Natural killer cell treated with Interleukin-12 subunit alpha and Interleukin-12 subunit beta and Interleukin-15 and Interleukin-18, amount 100 ng/mL, for 72 hours (primary cell): ENCODE measurements around the gene MDP1. TPM values are rescaled to one million over a fixed set of nuclear protein-coding genes. Genes with fewer than 3 reads are reported as not detected.
A peak's percentile ranks its signal among the peaks of the same experiment; 100 is the strongest.

Experiments
- ATAC-seq, 2 donors: fragments of 150-1000 bp; cut with Tn5 transposase in 1 of 2; sonication (Bioruptor Pico), chemical (Tn5 transposase) in 1 of 2; 2 replicates each; pipeline ENCODE4 v1.10.0; 2021
- DNase-seq: peaks from one replicate; pipeline ENCODE4 v3.0.0; 2022; ENCODE audit warnings: low spot score
- H3K27ac Mint-ChIP-seq, 2 donors: 1 replicate in 1 of 2; 2 replicates in 1 of 2; pipeline ENCODE4 v1.8.0; 2022; ENCODE audit warnings: mixed read lengths in 2 of 2, mild to moderate bottlenecking in 1 of 2, moderate library complexity in 1 of 2
- H3K27me3 Mint-ChIP-seq, 2 donors: 1 replicate in 1 of 2; 2 replicates in 1 of 2; pipeline ENCODE4 v1.8.0; 2022; ENCODE audit warnings: mixed read lengths in 2 of 2
- H3K36me3 Mint-ChIP-seq: one replicate; pipeline ENCODE4 v1.8.0; 2022; ENCODE audit warnings: mixed read lengths
- H3K4me1 Mint-ChIP-seq, 2 donors: 1 replicate in 1 of 2; 2 replicates in 1 of 2; pipeline ENCODE4 v1.8.0; 2022; ENCODE audit warnings: low read depth in 2 of 2, mixed read lengths in 2 of 2, mild to moderate bottlenecking in 1 of 2
- H3K4me3 Mint-ChIP-seq: one replicate; pipeline ENCODE4 v1.8.0; 2022; ENCODE audit warnings: mixed read lengths
- H3K9me3 Mint-ChIP-seq: 2 replicates; pipeline ENCODE4 v1.8.0; 2022; ENCODE audit warnings: mixed read lengths
- total RNA-seq, 2 donors: library from RNA; stranded (reverse); gene quantifications; one replicate each; pipeline ENCODE4 v1.2.3, GENCODE V29; 2022

Gene MDP1
- total RNA-seq, 2 donors from 2014 or later: 9.1 to 11.3 TPM

DNA sequence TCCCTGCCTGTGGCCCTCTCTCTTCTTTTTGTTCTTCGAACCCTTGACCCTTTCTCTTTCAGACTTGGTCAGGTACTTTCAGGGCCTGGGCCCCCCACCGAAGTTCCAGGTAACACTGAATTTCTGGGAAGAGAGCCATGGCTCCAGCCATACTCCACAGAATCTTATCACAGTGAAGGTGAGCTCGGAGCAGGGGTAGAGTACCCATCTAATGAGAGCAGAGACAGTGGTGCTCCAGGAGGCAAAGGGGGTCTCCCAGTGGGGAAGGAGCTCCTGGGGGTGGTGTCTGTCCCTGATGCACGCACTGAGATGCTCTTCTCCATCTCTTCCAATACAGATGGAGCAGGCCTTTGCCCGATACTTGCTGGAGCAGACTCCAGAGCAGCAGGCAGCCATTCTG is 50.1 kb downstream of the MDP1 start:
- Mint-ChIP-seq H3K36me3 (peaks cover 24% of the 10 kb centered on the region), H3K4me1 (peaks cover 33 to 51% of the 10 kb centered on the region in 2 donors), H3K4me3 (no peak overlapping the region), H3K27me3 (no peaks in the 10 kb centered on the region), H3K27ac (peak overlapping the region in 1 of 2 donors; percentile 71), H3K9me3 (no peaks in the 10 kb centered on the region)
- ATAC-seq (no peak), DNase-seq (no peak)

- no peak for DNase-seq
Measured at GRCh38 chr14:24164518-24164991, 51.3 kb downstream of the MDP1 start.

More at GRCh38 chr14:24164518-24164991, 51.3 kb downstream of the MDP1 start:
- no peaks in the 10 kb centered on the region for H3K9me3 Mint-ChIP-seq
- H3K27ac Mint-ChIP-seq: peak overlapping the region; percentile 64 to 71
- ATAC-seq: no peak
- H3K4me3 Mint-ChIP-seq: peak overlapping the region; percentile 38
- H3K36me3 Mint-ChIP-seq: peaks cover 22% of the 10 kb centered on the region
- H3K4me1 Mint-ChIP-seq: peaks cover 39 to 49% of the 10 kb centered on the region in 2 donors
- no peaks in the 10 kb centered on the region for H3K27me3 Mint-ChIP-seq

Other genes with a start within 250 kb of the MDP1 start
- 10 to 100 TPM; 13.7 to 16.5 TPM for gene DHRS4L2, start 227.1 kb downstream of the MDP1 start, total RNA-seq
- gene CARMIL3, start 164.1 kb downstream of the MDP1 start, total RNA-seq: under 1 TPM; 0.10 to 0.50 TPM
- gene CPNE6, start 144.5 kb downstream of the MDP1 start, total RNA-seq: not detected
- 10 to 100 TPM; 30.4 to 68.3 TPM for gene PCK2, start 121.8 kb downstream of the MDP1 start, total RNA-seq
- 10 to 100 TPM; 87.4 to 96.1 TPM for gene DCAF11, start 101.3 kb downstream of the MDP1 start, total RNA-seq
- 1 to 10 TPM; 1.8 to 2.2 TPM for gene NRL, start 101.1 kb downstream of the MDP1 start, total RNA-seq
- gene FITM1, start 85.4 kb downstream of the MDP1 start, total RNA-seq: 1 to 10 TPM in 1 of 2 donors, under 1 TPM in 1; 0.67 to 1.8 TPM
- 100 to 1,000 TPM; 237 to 406 TPM for gene PSME1, start 79.9 kb downstream of the MDP1 start, total RNA-seq
- 10 to 100 TPM; 28.7 to 37.5 TPM for gene EMC9, start 74.5 kb downstream of the MDP1 start, total RNA-seq
- gene PSME2, start 69.5 kb downstream of the MDP1 start, total RNA-seq: 100 to 1,000 TPM; 600 to 673 TPM
- 100 to 1,000 TPM; 115 to 170 TPM for gene RNF31, start 68.6 kb downstream of the MDP1 start, total RNA-seq
- 100 to 1,000 TPM; 135 to 227 TPM for gene IRF9, start 54.8 kb downstream of the MDP1 start, total RNA-seq
- gene REC8, start 44.0 kb downstream of the MDP1 start, total RNA-seq: 10 to 100 TPM; 52.1 to 85.9 TPM
- 100 to 1,000 TPM in 1 of 2 donors, 10 to 100 TPM in 1; 52.8 to 145 TPM for gene IPO4, start 27.2 kb downstream of the MDP1 start, total RNA-seq
- 10 to 100 TPM; 27.6 to 30.2 TPM for gene TM9SF1, start 20.6 kb downstream of the MDP1 start, total RNA-seq
- gene TSSK4, start 10.4 kb downstream of the MDP1 start, total RNA-seq: under 1 TPM in 1 of 2 donors, not detected in 1; 0.95 TPM
- 10 to 100 TPM; 66.2 to 95.0 TPM for gene CHMP4A, start 2.6 kb downstream of the MDP1 start, total RNA-seq
- 100 to 1,000 TPM; 196 to 199 TPM for gene NEDD8, start 16.3 kb upstream of the MDP1 start, total RNA-seq
- 10 to 100 TPM; 40.5 to 54.5 TPM for gene GMPR2, start 16.9 kb upstream of the MDP1 start, total RNA-seq
- 100 to 1,000 TPM in 1 of 2 donors, 10 to 100 TPM in 1; 77.7 to 103 TPM for gene TINF2, start 26.6 kb upstream of the MDP1 start, total RNA-seq
- 1 to 10 TPM; 2.5 to 8.7 TPM for gene TGM1, start 47.1 kb upstream of the MDP1 start, total RNA-seq
- 10 to 100 TPM; 37.6 to 47.5 TPM for gene RABGGTA, start 55.5 kb upstream of the MDP1 start, total RNA-seq
- 10 to 100 TPM; 15.6 to 17.4 TPM for gene DHRS1, start 83.7 kb upstream of the MDP1 start, total RNA-seq
- 10 to 100 TPM; 38.5 to 59.0 TPM for gene NOP9, start 83.8 kb upstream of the MDP1 start, total RNA-seq
- gene CIDEB, start 91.9 kb upstream of the MDP1 start, total RNA-seq: 10 to 100 TPM in 1 of 2 donors, 1 to 10 TPM in 1; 6.8 to 20.2 TPM
- 10 to 100 TPM; 13.7 to 27.1 TPM for gene LTB4R2, start 94.1 kb upstream of the MDP1 start, total RNA-seq
- gene LTB4R, start 95.4 kb upstream of the MDP1 start, total RNA-seq: 10 to 100 TPM; 13.2 to 37.3 TPM
- 1 to 10 TPM; 1.0 to 1.9 TPM for gene ADCY4, start 119.0 kb upstream of the MDP1 start, total RNA-seq
- gene RIPK3, start 123.9 kb upstream of the MDP1 start, total RNA-seq: 10 to 100 TPM; 12.5 to 15.5 TPM
- not detected for gene NFATC4, start 152.1 kb upstream of the MDP1 start, total RNA-seq
- under 1 TPM in 1 of 2 donors, not detected in 1; 0.11 TPM for gene NYNRIN, start 182.9 kb upstream of the MDP1 start, total RNA-seq
- gene CBLN3, start 213.6 kb upstream of the MDP1 start, total RNA-seq: 10 to 100 TPM in 1 of 2 donors, 1 to 10 TPM in 1; 5.3 to 10.9 TPM
- gene KHNYN, start 213.9 kb upstream of the MDP1 start, total RNA-seq: 10 to 100 TPM; 61.7 to 65.3 TPM
- gene SDR39U1, start 226.7 kb upstream of the MDP1 start, total RNA-seq: 10 to 100 TPM; 33.2 to 50.7 TPM